DMS53 (cell line): ENCODE measurements around the gene SLC4A1.

ENCODE experiments used
- DNase-seq: peaks from one replicate; lab custom pipeline; 2025; lab: John Stamatoyannopoulos, UW

Gene SLC4A1

DNA sequence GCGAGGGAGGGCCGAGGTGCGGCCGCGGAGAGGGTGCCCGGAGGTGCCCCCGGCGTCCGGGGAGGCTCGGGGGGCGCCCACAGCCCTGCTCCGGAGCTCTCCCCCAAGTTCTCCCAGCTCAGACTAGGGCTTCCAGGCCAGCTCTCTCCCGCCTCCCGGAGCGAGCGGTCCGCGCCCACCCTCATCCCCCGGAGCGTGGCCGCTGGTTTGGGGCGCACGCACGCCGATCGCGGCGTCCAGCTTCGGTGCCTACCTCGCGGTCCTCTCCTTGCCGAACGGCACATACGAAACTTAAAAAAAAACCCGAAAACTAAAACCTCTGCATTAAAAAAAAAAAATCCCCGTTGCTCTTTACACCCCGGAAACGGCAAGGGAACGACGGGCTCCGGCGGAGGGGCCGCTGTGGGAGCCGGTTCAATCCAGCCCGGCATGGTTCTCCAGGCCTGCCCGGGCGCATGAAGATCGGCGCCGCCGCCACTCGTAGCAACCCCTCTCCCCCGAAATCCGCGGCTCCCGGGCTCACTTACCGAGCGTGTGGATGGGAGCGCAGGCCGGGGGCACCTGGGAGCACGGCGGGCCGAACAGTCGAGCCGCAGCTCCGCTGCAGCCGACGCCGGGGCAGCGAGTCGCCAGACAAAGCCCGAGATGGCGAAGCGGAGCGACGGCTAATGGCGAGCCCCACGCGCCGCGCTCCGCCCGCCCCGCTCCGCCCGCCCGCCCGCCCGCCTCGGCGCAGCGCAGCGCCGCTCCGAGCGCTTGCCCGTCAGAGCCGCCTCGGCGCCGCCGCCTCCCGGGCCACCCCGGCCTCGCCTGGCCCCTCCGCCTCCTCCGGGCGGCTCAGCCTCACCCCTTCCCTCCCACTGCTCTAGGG is 47.5 kb downstream of the SLC4A1 start:
- peak; percentile 85 for DNase-seq

DNA sequence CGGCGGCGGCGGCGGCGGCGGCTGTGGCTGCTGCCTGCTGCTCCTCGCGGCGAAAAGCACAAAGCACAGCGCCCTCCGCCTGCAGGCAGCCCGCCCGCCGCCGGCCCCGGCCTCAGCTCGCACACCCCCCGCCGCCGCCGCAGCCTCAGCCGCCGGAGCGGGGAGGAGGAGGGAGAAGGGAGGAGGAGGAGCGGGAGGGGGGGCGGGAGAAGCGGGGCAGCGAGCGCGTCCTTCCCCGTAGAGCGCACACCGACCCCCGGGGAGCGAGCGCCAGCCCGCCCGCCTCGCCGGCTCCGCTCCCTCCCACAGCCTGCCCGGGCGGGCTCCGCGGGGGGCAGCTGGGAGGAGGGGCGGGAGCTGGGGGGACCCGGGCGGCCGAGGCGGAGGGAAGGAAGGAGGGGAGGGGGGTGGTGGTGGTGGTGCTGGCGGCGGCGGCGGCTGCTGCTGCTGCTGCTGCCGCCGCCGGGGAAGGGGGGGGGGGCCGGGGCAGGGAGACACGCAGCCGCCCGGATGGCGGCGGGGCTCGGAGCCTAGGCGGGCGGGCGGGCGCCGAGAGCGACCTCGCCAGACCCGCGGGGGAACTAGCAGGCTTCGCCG is 48.2 kb downstream of the SLC4A1 start, which contains the start of gene UBTF:
Gene UBTF, minus strand, starts transcription at position 60 of the 597 bp plus-strand sequence. CDS start 1,446 bp downstream, outside the sequence.
- DNase-seq = peak; percentile 86

DNA sequence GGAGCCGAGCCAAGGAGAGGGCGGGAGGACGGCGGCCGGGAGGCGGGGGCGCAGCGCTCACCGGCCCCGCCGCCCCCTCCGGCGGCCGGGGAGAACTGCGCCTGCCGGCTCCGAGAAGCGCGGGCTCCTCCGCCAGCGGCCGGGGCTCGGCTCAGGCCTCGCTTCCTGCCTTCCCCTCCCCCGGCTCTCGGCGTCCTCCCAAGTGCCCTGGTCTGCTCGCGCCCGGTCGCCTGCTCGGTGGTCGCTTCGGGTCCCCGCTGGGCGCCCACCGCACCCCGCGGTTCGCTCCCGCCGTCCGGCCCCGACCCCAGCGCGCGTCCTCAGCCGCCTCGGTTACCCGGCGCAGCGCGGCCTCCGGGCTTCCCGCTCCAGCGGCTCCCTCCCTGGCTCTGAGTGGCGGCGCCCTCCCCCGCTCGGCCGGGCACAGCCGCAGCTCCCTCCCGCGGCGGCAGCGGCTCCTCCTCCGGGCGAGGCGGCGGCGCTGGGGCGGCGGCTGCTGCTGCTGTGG is 48.8 kb downstream of the SLC4A1 start:
- peak; percentile 92 for DNase-seq

DNA sequence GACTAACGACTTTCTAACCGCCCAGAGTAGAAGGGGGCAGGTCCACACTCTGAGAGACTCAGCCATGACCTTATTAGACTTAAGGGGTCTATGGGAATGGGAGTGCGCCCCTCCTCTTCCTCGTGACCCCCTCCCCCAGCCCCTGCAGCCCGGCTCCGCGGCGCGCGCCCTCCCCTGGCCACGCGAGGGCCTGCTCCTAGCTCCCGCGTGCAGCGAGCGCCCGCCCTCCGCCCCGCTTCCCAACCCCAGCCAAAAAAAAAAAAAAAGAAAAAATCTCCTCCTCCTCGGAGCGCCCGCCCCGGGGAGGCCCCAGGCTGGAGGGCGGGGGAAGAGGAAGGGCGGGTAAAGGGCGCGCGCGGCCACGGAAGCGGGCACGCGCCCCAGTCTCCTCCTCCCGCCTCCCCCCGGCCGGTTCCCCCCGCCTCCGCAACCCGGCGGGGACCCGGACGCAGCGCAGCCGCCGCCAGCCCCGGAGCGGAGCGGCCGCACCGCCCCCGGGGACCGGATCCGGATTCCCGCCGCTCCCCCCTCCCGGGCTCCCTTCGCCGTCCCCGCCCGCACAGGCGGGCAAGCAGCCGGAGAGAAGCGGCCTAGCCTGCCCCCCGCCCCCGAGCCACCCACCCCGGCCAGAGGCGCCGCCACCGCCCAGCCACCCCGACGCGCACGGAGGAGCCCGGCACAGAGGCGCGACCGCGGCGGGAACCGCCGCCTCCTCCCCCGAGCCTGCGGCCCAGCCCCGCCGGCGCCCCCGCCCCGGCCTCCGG is 49.4 kb downstream of the SLC4A1 start:
- peak; percentile 98 for DNase-seq

DNA sequence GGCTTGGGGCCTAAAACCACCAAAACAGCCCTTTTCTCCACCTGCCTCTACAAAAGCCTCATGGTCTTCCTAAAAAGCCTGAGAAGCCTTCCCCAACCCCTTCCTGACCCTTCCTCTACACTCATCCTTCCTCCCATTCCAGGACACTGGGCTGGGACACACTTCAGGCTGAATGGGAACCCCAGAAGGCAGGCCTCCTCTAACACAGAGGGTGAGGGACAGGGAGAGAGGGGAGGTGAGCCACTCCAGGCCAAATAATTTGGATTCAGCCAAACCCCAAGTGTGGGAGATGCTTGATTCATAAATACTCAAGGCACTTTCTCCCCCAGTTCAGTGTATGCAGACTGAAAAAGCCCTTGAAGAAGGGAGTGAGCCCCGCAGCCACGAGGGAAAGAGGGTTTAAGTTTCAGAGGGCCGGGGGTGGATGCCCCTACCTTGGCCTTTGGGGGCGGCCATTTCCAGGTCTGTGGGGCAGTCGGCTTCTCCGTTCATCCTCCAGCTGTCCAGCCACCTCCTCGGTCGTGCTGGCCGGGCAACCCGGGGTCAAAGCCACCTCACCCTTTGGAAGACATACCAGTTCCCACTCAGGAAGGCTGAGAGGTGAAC is 50.1 kb downstream of the SLC4A1 start:
- DNase-seq = no peak

DNA sequence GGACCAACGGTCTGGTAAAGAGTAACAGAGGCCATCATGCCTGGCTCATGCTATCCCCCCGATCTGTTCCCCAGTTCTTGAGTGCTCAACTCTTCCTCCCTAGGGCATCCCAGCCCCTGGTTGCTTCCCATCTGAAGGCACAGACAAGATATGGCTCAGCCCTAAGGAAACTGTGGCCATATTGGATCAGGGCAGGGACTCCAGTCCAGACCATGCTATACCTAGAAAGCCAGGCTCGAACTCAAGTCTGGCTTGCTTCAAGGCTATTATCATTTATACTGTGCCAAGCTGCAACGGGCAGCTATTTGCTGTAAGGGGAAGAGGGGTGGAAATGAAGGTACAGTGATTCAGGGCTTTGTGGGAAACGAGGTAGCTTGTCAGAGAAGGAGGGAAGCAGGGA is 51.2 kb downstream of the SLC4A1 start:
- no peak for DNase-seq

DNA sequence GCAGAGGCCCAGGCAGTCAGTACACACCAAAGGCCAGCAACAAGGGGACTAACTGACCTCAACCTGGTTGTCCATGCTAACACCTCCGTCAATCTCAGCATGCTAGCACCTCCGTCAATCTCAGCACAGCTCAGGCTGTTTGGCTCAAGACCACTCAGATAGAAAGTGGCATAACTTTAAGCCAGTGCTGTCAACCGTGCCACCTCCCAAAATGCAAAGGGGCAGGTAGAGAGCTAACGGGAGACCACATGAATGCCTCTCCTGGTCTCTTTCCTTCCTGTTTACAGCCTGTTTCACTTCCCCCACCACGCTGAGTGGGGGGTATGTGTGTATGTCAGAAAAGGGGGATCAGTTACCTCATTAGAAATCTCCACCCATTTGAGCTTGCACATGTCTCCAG is 51.8 kb downstream of the SLC4A1 start:
- DNase-seq = no peak

DNA sequence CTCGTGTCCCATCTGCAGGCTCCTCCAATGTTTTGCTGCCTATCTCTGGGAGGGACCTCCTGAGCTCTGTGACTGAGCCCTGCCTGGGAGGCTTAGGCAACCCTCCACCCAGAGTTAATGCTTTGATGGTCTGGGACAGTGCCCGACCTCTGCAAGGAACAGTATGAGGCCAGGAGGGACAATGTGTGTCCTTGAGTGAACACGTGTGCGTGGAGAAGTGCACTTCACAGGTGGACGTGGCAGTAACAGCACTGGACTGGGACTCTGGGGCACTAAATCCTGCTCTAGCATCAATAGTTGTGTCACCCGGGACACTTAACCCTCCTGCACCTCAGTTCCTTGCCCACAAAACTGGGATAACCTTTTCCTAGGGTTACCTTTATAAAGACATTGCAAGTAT is 53.0 kb downstream of the SLC4A1 start:
- DNase-seq = no peak

DNA sequence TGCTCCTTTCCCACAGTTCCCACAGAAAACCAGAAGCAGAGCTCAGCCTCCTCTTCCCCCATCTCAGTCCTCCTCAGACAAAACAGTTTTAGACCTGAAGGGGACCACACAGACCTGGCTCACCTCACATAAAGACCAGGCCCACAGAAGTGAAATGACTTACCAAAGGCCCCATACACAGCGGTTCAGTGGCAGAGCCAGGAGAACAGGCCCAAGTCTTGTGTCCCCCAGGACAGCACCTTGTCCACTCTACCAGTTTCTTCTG is 53.8 kb downstream of the SLC4A1 start:
- no peak for DNase-seq

DNA sequence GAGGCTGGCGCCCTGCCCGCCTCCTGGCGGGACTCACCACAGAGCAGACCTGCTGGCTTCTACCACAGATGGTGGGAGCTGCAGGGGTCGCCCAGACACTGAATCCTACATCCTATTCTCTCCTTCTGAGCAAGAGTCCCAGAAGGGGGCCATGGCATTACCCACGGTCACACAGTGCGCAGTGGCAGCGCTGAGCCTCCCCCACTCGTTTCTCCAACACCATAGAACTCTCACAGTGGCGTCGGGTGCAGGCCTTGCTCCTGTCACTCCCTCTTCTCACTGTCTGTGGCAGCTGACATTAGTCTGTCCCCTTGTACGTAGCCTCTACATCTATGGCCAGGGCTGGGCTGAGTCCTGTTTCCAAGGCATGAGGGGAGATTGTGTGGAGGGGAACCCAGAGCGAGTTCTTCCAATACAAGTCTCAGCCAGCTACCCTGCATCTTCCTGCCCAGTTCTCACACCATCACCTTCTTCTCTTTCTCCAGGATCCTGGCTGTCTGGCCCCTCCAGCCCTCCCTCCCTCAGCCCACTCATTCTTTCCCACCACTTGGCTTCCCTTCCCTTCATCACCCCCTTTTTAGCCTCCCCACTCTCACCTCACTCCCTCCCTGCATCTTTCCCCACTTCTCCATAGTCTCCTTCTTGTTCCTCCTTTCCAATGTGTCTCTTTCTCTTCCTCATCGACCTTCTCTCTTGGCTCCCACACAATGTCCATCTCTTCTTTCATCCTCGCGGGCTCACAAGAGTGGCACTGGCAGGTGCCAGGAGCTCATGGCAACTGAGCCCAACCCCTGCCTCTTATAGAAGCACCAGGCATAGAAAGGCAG is 54.3 kb downstream of the SLC4A1 start:
- DNase-seq = no peak

DNA sequence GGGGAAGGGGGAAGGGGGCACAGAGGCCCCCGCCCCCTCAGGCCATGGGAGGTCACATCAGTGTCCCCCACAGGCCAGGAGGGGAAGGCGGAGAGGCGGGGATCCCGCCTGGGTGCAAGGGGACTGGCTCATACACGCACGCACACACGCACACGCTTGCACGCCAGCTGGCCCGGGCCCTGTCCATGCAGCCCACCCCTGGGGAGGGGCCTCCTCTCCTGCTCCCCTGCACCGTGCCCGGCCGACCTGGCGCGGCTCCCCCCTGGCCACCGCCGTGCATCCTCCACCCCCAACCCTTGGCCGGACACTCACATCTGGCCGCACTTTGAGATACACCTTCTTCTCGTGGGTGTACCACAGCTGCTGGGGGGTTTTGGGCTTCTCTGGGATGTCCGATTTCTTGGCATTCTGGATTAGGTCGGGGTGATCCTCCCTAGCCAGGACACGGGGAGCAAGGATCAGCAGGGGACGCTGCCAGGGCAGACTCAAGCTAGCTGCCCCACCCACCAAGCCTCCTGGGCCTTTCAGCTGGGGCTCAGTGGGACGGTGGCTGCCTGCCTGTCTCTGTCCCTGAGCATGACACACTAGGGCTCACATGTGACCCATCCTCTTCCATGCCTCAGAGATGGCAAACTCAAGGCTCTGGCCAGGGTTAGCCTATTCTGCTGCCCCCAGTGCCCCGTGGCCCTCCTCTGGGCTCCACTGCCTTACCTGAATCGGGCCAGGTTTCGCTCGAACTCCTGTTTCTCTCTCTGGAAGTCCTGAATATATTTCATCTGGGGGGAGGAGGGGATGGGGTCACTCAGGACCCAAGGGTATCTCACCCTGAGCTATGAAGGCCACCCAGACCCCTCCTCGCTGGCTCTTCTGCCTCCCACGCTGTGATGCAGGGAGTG is 55.2 kb downstream of the SLC4A1 start:
- DNase-seq = no peak

DNA sequence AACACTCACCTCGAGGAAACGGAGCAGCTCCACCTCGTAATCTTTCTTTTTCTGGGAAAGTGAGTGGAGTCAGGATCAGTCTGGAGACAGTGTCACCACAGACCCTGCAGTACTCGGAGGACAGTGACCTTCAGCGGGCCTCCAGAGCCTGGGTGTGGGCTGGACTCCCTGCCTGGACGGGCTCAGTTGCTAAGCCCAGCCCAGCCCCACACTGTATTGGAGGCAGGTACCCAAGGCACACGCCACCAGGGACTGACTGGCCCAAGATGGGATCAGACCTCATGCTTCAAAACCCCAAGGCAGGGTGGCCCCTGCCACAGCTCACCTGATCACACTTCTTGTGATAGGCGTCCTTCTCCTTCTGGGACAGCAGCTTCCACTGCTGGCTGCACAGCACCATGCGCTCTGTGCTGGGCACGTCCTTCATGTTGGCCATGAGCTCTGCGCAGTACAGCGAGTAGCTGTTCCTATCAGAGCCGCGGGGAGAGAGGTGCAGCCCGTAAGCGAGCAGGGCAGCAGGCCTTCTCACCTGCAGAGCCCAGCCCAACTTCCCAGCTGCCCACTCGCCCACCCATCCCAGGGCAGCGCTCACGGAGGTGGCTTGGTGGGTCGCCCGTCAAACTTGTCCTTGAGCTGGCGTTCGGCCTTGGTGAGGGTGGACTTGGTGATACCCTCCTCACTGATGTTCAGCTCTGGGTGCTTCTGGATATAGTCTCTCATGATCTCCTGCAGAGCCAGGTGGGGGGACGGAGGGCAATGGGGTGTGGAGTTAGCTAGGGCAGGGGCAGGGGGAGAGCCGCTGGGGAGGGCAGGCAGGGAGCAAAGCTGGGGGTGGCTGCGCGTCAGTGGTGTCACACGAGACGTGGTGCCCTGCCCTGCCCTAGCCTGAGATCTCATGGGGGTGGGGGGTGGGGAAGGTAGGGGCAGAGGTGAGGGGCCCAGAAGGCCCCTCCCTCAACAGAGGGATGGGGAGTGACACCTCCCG is 56.4 kb downstream of the SLC4A1 start:
- DNase-seq = peak; percentile 43

DNA sequence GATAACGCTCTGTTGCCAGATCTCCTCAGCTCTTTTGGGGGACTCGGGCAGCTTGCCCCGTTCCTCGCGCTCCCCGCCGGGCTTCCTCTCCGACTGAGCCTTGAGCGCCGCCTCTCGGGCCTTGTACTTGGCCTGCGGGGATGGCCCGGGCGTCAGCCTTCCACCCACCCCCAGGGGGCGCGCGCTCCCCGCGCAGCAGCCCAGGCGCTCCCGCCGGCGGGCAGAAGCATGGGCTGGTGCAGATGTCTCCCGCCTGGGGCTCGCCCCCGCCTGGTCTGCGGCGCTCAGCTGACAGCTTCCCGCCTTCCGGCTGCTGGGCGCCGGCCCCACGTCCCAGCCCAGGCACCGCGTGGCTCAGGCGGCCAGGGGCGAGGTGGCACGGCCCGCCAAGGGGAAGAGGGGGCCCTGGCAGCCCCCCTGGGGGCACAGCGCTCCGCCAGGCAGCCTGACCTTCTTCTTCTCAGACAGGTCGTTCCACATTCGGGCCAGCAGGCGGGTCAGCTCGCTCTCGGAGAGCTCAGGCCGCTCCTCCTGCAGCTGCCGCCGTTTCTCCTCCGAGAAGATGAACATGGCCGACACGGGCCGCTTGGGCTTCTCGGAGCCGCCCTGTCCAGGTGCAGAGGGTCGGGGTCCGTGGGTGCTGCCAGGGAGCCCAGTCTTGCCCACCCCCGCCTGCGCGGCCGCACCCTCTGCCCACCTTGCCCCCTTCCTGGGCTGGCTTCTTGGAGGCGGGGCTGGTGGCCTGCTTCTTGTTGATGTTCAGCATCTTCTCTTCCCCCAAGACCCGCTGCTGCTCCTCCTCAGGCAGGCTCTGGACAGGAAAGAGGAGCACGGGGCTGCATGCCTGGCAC is 57.4 kb downstream of the SLC4A1 start:
- peak; percentile 97 for DNase-seq

DNA sequence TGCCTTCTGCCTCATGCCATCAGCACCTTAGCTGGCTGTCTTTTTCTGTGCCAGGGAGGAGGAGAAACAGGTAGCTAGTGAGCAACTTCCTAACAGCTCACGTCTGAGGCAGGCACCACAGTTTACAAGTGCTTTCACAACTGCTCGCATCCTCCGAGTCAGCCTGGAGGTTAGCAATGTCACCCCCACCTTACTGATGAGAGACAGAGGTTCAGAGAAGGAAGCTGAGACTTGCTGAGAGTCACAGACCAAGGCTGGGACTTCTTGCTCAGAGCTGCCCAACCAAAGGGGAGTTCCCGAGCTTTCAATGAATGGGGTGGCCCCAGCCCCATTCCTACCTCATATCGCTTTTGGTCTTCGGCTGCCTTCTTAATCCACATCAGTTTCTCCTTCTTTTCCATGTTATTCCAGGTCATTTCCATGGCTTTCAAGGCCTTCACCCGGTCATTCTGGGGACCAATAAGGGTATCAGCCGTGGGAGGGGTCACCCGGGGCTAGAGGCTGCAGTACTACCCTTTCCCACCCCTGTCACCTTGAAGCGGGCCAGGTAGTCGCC is 58.1 kb downstream of the SLC4A1 start:
- no peak for DNase-seq

DNA sequence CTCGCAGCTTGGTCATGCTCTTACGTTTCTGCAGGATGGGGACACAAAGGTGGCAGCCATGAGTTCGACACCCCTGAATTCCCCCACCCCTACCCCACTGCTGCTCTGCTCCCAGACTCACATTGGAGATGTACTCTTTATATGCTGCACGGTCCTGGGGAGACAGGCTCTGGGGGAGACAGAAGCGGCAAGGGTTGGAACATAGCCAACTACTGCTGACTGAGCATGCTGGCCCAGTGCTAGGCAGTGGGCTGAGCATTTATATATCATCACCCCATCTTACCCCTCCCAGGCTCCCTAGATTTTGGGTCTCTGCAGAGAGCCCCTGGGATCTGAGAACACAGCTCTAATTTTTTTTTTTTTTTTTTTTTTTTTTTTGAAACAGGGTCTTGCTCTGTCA is 60.2 kb downstream of the SLC4A1 start:
- DNase-seq = no peak

DNA sequence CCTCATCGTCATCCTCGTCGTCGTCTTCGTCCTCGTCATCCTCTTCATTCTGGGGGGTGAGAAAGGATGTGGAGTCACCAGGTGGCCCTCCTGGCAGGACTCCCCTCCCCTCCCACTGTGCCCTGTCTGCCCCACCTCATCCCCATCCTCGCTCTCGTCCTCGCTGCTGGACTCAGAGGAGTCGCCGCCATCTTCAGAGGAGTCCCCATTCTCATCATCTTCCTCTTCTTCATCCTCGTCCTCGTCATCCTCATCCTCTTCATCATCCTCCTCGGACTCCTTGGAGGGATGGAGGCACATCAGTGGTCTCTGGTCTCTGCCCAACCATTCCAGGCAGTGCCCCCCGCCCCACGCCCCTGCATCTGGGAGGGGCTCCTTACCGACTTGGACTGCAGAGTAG is 60.6 kb downstream of the SLC4A1 start:
- no peak for DNase-seq

DNA sequence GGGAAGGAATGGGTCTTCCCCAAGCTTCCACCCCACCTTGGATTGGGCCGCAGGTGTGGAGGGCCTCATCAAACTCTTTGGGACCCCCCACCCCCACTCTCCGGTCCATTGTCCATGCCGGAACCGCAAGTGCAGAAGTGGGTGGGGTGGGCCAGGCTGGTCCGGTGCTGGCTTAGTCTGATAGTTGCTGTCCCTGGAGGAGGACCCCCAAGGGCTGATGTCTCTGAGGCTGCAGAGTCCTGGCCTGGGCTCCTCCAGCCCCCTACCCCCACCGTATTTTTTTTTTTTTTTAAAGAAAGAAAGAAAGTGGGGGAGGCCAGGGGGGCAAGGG is 61.1 kb downstream of the SLC4A1 start:
- DNase-seq = no peak
